B cell (primary cell): ENCODE results near the gene PACRG.

Source experiments
- EZH2 ChIP-seq: IDR thresholded peaks from 2 replicates; pipeline ENCODE4 v1.6.1; 2012; ENCODE audit warnings: borderline replicate concordance, low read depth, mild to moderate bottlenecking, moderate library complexity, low read length; ENCODE audit not compliant: insufficient read depth, poor library complexity, severe bottlenecking
- TF ChIP-seq, protein P1 (sequence below): fragments of 200-600 bp; IDR thresholded peaks from one replicate; pipeline ENCODE4 v1.8.0; 2022; ENCODE audit warnings: antibody characterized with exemption, mild to moderate bottlenecking

DNA sequence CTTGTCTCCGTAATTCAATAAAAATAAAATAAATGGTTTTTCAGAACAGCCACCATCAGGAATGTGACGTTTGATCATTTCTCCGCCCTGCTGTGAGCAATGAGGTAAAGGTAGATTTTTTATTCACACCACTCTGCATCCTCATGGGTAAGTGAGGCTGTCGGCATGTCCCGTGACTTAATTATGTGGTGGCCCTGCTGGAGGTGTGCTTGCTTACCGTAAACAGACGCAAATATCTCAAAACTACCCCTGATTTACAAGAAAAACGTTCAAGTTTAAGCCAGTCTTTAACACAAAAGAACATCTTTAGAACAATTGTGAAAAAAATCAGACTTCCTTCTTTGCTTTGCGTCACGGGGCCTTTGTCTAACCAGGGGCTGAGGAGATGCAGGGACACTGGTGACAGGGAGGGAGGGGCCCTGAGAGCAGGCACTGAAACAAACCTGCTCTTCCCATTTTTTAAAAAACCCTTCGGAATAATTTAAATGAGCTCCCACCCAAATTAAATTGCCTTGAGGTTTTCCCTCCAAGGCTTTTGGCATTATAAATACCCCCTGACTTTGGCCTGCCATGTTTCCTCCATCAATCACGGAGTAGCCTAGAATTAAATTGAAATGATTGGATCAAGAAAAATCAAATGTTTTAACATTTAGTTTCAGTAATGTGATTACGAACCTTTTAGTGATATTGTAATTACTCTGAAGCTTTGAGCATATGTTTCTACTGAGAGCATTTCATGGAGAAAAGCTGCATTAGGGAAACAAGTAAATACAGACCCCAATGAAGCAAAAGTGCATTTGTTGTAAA, 13.6 kb upstream of the PACRG start:
- TF ChIP-seq EZH2, result no peak
- TF ChIP-seq, protein P1, sequence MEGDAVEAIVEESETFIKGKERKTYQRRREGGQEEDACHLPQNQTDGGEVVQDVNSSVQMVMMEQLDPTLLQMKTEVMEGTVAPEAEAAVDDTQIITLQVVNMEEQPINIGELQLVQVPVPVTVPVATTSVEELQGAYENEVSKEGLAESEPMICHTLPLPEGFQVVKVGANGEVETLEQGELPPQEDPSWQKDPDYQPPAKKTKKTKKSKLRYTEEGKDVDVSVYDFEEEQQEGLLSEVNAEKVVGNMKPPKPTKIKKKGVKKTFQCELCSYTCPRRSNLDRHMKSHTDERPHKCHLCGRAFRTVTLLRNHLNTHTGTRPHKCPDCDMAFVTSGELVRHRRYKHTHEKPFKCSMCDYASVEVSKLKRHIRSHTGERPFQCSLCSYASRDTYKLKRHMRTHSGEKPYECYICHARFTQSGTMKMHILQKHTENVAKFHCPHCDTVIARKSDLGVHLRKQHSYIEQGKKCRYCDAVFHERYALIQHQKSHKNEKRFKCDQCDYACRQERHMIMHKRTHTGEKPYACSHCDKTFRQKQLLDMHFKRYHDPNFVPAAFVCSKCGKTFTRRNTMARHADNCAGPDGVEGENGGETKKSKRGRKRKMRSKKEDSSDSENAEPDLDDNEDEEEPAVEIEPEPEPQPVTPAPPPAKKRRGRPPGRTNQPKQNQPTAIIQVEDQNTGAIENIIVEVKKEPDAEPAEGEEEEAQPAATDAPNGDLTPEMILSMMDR, result no peak
